ENCODE data around the gene BMP7. TPM values are rescaled to one million over a fixed set of nuclear protein-coding genes. Genes with fewer than 3 reads are reported as not detected.

Gene BMP7
- total RNA-seq, 1 donor from 2014 or later, result not detected

DNA sequence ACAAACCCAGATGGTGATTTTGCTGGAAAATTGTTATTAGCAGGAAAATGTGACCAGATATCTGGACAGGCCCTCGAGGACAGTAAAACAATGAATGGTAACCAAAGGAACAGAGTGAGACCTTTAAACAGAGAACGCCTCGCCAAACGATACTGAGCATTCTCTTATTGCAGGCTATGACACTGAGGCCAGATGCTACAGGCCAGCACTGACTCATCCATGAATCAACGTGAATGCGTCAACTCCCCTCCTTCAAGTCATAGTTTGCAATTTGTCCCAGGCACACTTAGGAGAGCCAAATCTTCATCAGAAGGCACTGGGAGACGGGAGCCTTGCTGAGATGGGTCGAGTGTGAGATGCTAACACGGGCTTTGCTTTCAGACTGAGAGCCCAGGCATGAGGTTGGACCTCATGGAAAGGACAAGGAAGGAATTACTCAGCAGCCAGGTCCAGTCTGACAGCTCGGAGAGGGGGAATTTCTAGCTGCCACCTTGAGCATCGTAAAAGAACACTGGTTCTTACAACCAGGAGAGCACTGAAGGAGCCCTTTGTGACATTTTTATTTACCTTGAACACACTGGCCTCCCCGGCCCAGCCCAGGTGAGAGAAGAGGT, 60.7 kb downstream of the BMP7 start:
- TF ChIP-seq, protein P1, sequence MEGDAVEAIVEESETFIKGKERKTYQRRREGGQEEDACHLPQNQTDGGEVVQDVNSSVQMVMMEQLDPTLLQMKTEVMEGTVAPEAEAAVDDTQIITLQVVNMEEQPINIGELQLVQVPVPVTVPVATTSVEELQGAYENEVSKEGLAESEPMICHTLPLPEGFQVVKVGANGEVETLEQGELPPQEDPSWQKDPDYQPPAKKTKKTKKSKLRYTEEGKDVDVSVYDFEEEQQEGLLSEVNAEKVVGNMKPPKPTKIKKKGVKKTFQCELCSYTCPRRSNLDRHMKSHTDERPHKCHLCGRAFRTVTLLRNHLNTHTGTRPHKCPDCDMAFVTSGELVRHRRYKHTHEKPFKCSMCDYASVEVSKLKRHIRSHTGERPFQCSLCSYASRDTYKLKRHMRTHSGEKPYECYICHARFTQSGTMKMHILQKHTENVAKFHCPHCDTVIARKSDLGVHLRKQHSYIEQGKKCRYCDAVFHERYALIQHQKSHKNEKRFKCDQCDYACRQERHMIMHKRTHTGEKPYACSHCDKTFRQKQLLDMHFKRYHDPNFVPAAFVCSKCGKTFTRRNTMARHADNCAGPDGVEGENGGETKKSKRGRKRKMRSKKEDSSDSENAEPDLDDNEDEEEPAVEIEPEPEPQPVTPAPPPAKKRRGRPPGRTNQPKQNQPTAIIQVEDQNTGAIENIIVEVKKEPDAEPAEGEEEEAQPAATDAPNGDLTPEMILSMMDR (IDR thresholded peaks at IDR 0.05; ENCODE audit: insufficient read depth, low read length, severe bottlenecking), result no peak
- peak; percentile 23 for FAIRE-seq
- DNase-seq (ENCODE audit: low read depth), result peak; percentile 89
- Histone ChIP-seq H3K36me3 (ENCODE audit: control insufficient read depth, insufficient read depth, low read length) (no peaks in the 10 kb centered on the region), H3K4me3 (ENCODE audit: low read depth, low read length) (no peak overlapping the region), H3K27me3 (ENCODE audit: control insufficient read depth, insufficient read depth, low read length) (no peaks in the 10 kb centered on the region)

DNA sequence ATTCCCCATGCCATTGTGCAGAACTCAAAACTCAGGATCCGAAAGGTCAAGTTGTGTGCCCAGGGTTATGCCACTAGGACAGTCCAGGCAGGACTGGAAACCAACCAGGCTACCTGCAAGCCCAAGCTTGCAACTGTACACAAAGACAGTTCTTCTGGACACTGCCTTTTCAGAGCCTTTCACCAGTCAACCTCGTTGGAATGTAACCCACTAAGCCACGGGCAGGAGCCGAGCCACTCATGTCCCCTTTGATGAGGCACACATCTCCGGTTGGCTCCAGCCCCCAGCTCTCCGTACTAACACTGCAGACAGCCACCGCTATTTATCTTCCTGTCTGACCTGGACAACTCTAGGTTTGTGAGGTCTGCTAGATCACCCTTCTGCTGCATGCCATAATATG, 62.5 kb downstream of the BMP7 start:
- H3K4me3 ChIP-seq (ENCODE audit: low read depth, low read length), result no peak overlapping the region
- TF ChIP-seq, protein P1 (IDR thresholded peaks at IDR 0.05; ENCODE audit: insufficient read depth, low read length, severe bottlenecking), result no peak
- peak; percentile 89 for FAIRE-seq

DNA sequence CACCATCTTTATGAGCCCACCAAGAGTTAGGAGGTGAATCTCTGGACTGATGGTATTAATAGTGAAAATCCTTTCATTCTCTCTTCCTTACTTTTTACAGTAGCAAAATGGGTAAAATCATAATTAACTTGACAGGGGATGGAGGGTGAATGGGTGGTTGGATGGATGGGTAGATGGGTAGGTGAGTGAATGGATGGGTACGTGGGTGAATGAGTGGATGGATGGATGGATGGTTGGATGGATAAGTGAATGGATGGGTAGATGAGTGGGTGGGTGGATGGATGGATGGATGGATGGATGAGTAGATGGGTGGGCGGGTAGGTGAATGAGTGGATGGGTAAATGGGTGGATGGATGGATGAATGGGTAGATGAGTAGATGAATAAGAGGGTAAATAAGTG, 63.2 kb downstream of the BMP7 start:
- DNase-seq (ENCODE audit: low read depth) (no peak), FAIRE-seq (no peak)
- no peak overlapping the region for H3K4me3 ChIP-seq (ENCODE audit: low read depth, low read length)
- no peaks in the 10 kb centered on the region for H3K36me3 ChIP-seq (ENCODE audit: control insufficient read depth, insufficient read depth, low read length)
- H3K27me3 ChIP-seq (ENCODE audit: control insufficient read depth, insufficient read depth, low read length), result no peaks in the 10 kb centered on the region
- TF ChIP-seq, protein P1 (IDR thresholded peaks at IDR 0.05; ENCODE audit: insufficient read depth, low read length, severe bottlenecking), result no peak

More for the DNA sequence above, 62.5 kb downstream of the BMP7 start:
- Histone ChIP-seq H3K36me3 (ENCODE audit: control insufficient read depth, insufficient read depth, low read length) (no peaks in the 10 kb centered on the region), H3K27me3 (ENCODE audit: control insufficient read depth, insufficient read depth, low read length) (no peaks in the 10 kb centered on the region)
- peak; percentile 21 for DNase-seq (ENCODE audit: low read depth)

DNA sequence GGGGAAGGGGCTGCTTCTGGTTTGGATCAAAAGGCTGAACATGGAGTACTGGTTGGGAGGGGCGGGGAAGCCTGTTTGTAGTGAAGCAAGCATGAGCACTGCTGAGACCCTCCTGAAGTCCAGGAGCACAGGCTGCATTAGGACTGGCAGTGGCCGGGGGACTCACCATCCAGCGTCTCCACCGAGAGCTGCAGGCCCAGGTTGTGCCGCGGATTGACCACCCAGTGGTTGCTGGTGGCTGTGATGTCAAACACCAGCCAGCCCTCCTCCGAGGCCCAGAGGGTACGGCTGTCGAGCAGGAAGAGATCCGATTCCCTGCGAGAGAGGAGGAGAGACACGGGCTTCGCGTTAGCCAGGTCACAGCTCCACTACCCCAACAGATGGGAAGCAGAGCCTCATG, 64.1 kb downstream of the BMP7 start:
- no peaks in the 10 kb centered on the region for H3K27me3 ChIP-seq (ENCODE audit: control insufficient read depth, insufficient read depth, low read length)
- H3K36me3 ChIP-seq (ENCODE audit: control insufficient read depth, insufficient read depth, low read length), result no peaks in the 10 kb centered on the region
- FAIRE-seq, result no peak
- TF ChIP-seq, protein P1 (IDR thresholded peaks at IDR 0.05; ENCODE audit: insufficient read depth, low read length, severe bottlenecking), result no peak
- no peak for DNase-seq (ENCODE audit: low read depth)
- no peak overlapping the region for H3K4me3 ChIP-seq (ENCODE audit: low read depth, low read length)

DNA sequence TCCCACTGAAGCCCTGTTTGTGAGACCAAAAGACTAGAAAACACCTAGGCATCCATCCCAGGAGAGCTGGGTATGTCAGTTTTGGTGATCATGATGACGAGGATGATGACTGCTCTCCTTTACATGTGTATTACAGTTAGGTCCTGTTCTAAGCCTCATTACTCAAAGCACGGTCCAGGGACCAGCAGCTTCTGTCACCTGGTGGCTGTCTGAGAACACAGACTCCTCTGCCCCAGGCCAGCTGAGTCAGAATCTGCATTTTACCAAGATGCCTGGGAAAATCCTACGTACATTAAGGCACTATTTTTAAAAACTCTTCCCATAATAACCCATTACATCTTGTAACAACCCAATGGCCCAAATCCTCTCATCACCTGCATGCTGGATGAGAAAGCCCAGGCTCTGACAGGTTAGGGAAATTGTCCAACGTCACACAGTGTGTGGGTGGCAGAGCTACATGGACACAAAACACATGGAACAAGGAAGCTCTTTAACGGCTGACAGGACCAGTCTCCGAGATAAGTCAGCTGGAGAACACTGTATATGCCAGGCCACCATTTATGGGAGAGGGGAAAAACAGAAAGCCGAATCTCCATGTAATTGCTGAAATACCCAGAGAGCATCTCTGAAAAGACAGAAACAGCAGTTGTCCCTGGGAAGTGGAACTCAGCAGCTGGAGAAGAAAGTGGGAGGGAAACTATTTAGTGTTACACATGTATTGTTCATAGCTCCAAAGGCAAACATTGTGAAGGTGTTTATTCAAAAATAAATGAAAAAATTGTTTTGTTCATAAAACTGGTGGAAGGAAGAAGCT, 65.4 kb downstream of the BMP7 start:
- Histone ChIP-seq H3K27me3 (ENCODE audit: control insufficient read depth, insufficient read depth, low read length) (no peaks in the 10 kb centered on the region), H3K36me3 (ENCODE audit: control insufficient read depth, insufficient read depth, low read length) (no peaks in the 10 kb centered on the region), H3K4me3 (ENCODE audit: low read depth, low read length) (no peak overlapping the region)
- DNase-seq (ENCODE audit: low read depth) (no peak), FAIRE-seq (no peak)
- TF ChIP-seq, protein P1 (IDR thresholded peaks at IDR 0.05; ENCODE audit: insufficient read depth, low read length, severe bottlenecking), result no peak

Measured in bronchial epithelial cell (primary cell).